Jurkat, Clone E6-1 (cell line): ENCODE results near the gene PTGFR.

Experiments used
- DNase-seq: peaks from one replicate; pipeline ENCODE4 v3.0.0-alpha.2; 2011; ENCODE audit warnings: low read depth, low spot score
- H3K4me3 ChIP-seq: 2 replicates; pipeline ENCODE4 v1.5.1; 2011; ENCODE audit warnings: mild to moderate bottlenecking, low read length, control low read depth, moderate library complexity

The PTGFR gene

GRCh38 chr1:78516716-78517115, 25.9 kb downstream of the PTGFR start:
- no peak for DNase-seq
- no peak overlapping the region for H3K4me3 ChIP-seq

- no peak overlapping the region for H3K4me3 ChIP-seq
- DNase-seq: no peak
Measured at GRCh38 chr1:78519446-78519845, 28.7 kb downstream of the PTGFR start.

GRCh38 chr1:78520216-78520615, 29.4 kb downstream of the PTGFR start:
- no peak for DNase-seq

GRCh38 chr1:78520843-78521242, 30.1 kb downstream of the PTGFR start:
- H3K4me3 ChIP-seq: no peak overlapping the region
- no peak for DNase-seq

More at GRCh38 chr1:78520216-78520615, 29.4 kb downstream of the PTGFR start:
- no peak overlapping the region for H3K4me3 ChIP-seq

GRCh38 chr1:78522136-78522535, 31.4 kb downstream of the PTGFR start:
- no peak for DNase-seq
- no peak overlapping the region for H3K4me3 ChIP-seq

GRCh38 chr1:78526496-78526895, 35.7 kb downstream of the PTGFR start:
- no peak for DNase-seq
- no peak overlapping the region for H3K4me3 ChIP-seq

- no peak for DNase-seq
Measured at GRCh38 chr1:78527706-78528105, 36.9 kb downstream of the PTGFR start.

GRCh38 chr1:78533527-78533926, 42.8 kb downstream of the PTGFR start:
- no peak for DNase-seq
- H3K4me3 ChIP-seq: no peak overlapping the region

More at GRCh38 chr1:78527706-78528105, 36.9 kb downstream of the PTGFR start:
- no peak overlapping the region for H3K4me3 ChIP-seq

GRCh38 chr1:78535286-78535685, 44.5 kb downstream of the PTGFR start:
- no peak for DNase-seq
- H3K4me3 ChIP-seq: no peak overlapping the region

GRCh38 chr1:78536427-78536826, 45.7 kb downstream of the PTGFR start:
- no peak for DNase-seq
- no peak overlapping the region for H3K4me3 ChIP-seq

- no peak for DNase-seq
- no peak overlapping the region for H3K4me3 ChIP-seq
Measured at GRCh38 chr1:78540048-78540447, 49.3 kb downstream of the PTGFR start.

GRCh38 chr1:78541479-78541878, 50.7 kb downstream of the PTGFR start:
- DNase-seq: no peak
- H3K4me3 ChIP-seq: no peak overlapping the region

- H3K4me3 ChIP-seq: no peak overlapping the region
- DNase-seq: no peak
Measured at GRCh38 chr1:78543941-78544643, 53.3 kb downstream of the PTGFR start.

- no peak overlapping the region for H3K4me3 ChIP-seq
- no peak for DNase-seq
Measured at GRCh38 chr1:78547081-78547480, 56.3 kb downstream of the PTGFR start.

- DNase-seq: no peak
Measured at GRCh38 chr1:78549331-78549730, 58.6 kb downstream of the PTGFR start.

GRCh38 chr1:78549891-78550290, 59.1 kb downstream of the PTGFR start:
- no peak for DNase-seq
- H3K4me3 ChIP-seq: no peak overlapping the region

More at GRCh38 chr1:78549331-78549730, 58.6 kb downstream of the PTGFR start:
- H3K4me3 ChIP-seq: no peak overlapping the region

GRCh38 chr1:78553859-78554258, 63.1 kb downstream of the PTGFR start:
- DNase-seq: peak; percentile 66
- H3K4me3 ChIP-seq: no peak overlapping the region

GRCh38 chr1:78554840-78555239, 64.1 kb downstream of the PTGFR start:
- H3K4me3 ChIP-seq: no peak overlapping the region
- DNase-seq: no peak

- H3K4me3 ChIP-seq: no peak overlapping the region
- DNase-seq: no peak
Measured at GRCh38 chr1:78559680-78560079, 68.9 kb downstream of the PTGFR start.

- DNase-seq: no peak
- no peak overlapping the region for H3K4me3 ChIP-seq
Measured at GRCh38 chr1:78560811-78561210, 70.0 kb downstream of the PTGFR start.

- H3K4me3 ChIP-seq: no peak overlapping the region
- DNase-seq: no peak
Measured at GRCh38 chr1:78561856-78562255, 71.1 kb downstream of the PTGFR start.
